KBM-7 (cell line): ENCODE data around the gene PTPRT.

ENCODE experiments used
- DNase-seq: peaks from one replicate; pipeline ENCODE4 v3.0.0-alpha.2; 2015
- in situ Hi-C: fragments of 300-500 bp; cut with MboI; formaldehyde crosslinking; loops from 2 replicates; pipeline ENCODE4 v1.14.3; 2020; ENCODE audit warnings: low sequenced_read_pairs, low pct_unique_long_range_greater_than_20kb, mixed read lengths

Gene PTPRT

DNA sequence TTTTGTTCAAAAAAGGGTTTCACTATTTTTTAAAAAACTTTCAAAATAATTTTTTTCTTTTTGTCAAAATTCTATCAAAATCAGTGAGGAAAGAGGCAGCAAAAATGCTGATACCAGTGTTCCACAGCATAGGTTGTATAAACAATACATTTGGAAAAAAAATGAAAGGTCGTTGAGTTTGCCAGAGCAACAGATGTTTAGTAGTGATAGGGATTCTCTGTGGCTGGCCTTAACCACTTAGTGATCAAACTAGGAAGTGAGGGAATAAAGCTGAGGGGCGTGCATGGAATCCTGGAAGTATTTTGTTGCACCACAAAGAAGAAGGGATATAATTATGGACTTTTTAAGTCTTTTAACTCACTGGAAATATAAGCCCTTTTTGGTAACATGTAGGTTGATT lies 1016.3 kb downstream of the PTPRT start:
- in situ Hi-C loops: no loop called here
- no peak for DNase-seq

DNA sequence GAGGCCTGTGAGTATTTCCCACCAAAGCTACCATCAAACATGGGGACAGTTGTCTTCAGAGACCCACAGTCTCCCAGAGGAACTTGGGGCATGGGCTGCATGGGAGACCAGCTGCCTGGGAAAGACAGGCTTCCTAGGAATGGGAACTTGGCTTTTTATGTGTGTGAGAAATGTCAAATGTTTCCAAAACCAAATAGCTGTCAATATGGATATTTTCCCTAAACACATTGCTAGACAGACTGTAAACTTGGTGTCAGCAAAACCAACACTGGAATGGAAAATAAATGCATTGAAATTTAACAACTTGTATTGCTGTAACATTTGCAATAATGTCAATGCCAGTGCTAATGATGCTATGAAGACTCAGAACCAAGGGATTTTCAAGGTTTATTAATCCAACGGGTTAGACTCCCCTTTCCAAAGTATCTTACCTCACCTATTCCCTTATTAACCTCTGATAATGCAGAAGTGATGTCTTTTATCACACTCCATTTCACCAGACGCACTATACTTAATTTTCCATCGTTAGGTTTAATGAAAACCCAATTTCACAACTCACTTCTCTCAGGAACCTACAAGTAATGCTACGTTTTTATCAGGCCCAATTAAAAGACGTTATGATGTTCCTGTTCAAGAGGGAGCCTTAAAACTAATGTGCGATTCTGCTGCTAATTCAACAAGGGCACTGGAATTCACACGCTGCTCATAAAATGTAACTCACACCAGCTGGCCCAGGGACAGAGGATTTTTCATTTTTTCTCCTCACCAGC lies 1025.4 kb downstream of the PTPRT start:
- no peak for DNase-seq
- in situ Hi-C loops: no loop called here

DNA sequence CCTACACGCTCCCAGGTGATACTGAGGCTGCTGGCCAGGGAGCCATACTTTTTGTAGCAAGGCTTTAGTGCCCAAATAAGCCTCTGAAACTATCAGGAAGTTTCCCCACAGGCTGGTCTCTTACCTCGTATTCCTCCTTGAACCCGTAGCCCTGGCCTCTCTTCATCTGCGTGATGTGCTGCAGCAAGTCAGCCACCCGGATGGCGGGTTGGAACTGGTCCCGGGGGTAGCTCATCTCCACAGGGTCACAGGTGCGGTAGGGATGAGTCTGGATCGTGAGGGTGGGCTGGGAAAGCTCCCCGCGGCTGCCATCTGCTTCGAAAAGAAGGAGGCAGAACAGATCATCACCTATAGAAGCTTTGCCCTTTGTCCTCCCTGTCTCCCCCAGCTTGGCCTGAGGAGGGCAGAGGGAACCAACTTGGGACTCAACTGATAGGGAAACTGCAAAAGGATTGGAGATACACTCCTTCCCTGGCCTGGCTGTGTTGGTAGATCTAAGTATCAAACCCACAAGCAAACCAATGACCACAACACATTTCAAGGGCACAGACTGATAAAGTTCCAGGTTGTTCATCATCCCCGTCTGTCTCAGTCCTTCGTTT lies 1028.4 kb downstream of the PTPRT start:
- DNase-seq: no peak
- in situ Hi-C loops: no loop called here

DNA sequence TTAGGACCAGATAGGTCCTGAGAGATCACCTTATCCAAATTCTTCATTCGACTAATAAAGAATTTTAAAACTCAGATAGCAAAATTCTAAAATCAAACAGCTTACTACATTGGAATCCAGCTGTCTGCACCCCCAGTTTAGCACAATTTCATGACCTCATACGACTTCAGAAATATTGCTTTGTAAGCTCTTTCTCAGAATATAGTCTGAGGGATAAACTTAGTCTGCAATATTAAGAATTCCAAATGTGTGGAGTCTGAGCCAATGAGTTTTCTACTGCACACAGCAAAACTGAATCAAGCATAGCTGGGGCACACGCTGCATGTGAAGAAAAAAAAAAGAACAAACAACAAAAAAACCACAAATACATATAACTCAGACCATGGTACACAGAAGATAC lies 1029.9 kb downstream of the PTPRT start:
- DNase-seq: no peak
- in situ Hi-C loops: no loop called here

GRCh38 chr20:42158272-42158671 lies 1031.4 kb downstream of the PTPRT start:
- DNase-seq: no peak
- in situ Hi-C loops: no loop called here

- in situ Hi-C loops: no loop called here
- DNase-seq: no peak
These were observed 1034.1 kb downstream of the PTPRT start for GRCh38 chr20:42155586-42155985.

DNA sequence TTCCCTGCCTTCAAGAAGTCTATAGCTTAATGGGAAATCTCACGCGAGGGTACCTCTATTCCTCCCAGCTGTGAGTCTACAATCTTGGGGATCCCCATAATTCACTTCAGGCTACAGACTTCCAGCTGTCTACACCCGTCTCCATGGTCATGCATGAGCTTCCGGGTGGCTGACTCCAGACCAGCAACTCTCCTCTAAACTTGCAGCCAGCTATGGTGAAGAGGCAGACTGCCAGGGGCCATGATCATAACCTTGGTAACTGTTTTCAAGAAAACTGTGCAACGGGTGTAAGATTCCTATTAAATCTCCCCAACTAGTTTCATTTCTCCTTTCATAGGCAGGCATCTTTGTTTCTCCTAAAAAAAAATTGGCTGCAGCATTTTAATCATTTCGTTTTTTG lies 1037.1 kb downstream of the PTPRT start:
- no peak for DNase-seq
- in situ Hi-C loops: no loop called here

GRCh38 chr20:42150230-42150629 lies 1039.5 kb downstream of the PTPRT start:
- no peak for DNase-seq
- in situ Hi-C loops: no loop called here

GRCh38 chr20:42138729-42139128 lies 1051.0 kb downstream of the PTPRT start:
- in situ Hi-C loops: no loop called here
- DNase-seq: no peak

DNA sequence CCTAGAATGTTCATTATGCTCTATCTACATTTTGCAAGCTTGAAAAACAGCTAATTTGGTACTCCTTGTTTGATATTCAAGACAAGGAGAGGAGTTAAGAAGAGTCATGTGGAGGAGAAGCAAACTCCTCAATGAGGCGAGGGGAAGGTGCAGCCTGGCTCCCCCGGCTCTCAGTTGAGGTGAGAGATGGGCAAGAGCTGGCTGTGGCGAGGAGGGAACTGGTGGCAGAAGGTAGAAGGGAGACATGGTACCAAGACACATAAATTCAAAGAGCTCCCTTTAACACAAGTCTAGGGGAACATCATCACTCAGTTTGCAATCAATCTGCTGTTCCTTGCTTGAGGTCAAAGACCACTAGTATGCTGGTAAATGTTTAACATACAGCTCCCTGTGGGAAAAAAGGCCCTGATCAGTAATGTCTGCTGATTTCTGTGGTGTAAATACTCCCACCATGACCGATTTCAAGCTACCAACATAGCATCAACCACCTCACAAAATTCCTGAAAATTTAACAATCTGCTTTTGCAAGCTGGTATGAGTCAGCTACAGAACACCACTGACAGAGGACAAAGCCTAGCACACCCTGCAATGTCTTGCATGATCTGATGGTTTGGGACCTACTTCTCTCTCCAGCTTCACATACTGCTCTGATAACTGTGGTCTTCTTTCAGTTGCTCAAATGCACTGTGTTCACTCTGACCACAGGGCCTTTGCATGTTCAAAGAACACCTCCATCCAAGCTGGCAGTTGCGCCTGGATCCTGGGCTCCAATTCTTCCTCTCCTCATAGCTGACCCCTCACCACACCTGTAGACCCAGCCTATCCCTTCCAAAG lies 1055.2 kb downstream of the PTPRT start:
- DNase-seq: no peak
- in situ Hi-C loops: no loop called here

GRCh38 chr20:42130810-42131596 lies 1058.7 kb downstream of the PTPRT start:
- in situ Hi-C loops: no loop called here
- no peak for DNase-seq

- in situ Hi-C loops: no loop called here
- DNase-seq: no peak
These were observed 1064.3 kb downstream of the PTPRT start for GRCh38 chr20:42125426-42125825.

DNA sequence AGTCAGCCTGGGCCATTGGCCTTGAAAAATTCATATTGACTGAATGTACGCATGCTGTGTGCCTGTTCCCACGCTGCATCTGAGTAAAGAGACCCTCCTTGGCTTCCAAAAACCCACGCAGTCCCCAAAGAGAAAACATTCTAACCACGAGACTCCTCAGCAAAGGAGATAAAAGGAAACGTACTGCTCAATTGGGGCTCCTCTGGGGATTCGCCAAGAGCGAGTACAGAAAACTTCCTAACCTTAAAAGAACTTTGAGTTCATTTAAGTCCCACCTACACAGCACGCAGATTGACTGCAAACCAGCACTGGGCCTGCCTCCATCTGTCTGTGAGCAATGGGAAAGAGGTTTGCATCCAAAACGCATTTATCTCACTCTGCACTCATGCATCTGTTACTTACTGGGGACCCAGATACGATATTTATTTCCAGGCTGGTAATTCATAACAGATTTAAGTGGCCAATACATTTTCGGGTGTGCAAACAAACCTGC lies 1065.7 kb downstream of the PTPRT start:
- in situ Hi-C loops: no loop called here
- DNase-seq: no peak

- DNase-seq: no peak
- in situ Hi-C loops: no loop called here
These were observed 1071.1 kb downstream of the PTPRT start for GRCh38 chr20:42118409-42119125.

DNA sequence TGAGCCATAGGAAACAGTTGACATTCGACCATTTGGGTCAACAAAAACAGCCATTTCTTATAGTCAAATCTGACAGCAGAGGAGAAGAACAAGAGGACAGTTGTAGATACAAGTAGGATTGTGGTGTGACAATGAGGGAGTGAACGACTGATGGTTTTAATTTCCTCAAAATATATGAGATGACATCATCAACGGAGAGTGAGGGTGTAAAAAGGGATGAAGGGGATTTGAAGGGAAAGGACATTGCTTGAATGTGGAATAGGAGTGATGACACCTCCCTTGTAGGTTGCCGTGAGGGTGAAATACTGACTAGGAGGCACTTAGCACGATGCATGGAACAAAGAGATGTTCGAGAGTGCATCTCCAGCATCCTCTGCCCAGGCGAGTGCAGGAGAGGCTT lies 1071.7 kb downstream of the PTPRT start:
- DNase-seq: no peak
- in situ Hi-C loops: no loop called here

GRCh38 chr20:42113236-42113635 lies 1076.5 kb downstream of the PTPRT start:
- no peak for DNase-seq
- in situ Hi-C loops: no loop called here

DNA sequence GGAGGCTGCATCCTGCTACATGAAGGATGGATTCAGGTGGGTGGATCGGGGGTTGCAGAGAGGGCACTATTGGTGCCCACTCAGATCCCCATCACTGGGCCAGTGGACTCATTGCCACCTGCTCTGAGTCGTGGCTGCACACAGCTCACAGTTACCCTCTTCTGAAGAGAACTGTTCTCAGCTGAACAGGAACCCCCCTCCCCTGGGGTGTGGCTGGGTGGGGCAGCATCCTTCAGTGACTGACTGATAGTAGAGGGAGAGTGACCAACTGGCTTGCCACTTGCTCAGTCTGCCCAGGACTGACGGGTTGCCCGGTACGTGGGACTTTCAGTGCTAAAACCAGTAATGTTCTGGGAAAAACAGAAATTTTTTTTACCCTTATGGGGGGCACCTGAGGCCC lies 1077.5 kb downstream of the PTPRT start:
- DNase-seq: no peak
- in situ Hi-C loops: no loop called here

GRCh38 chr20:42111349-42111748 lies 1078.4 kb downstream of the PTPRT start:
- no peak for DNase-seq
- in situ Hi-C loops: no loop called here

GRCh38 chr20:42110301-42110700 lies 1079.4 kb downstream of the PTPRT start:
- in situ Hi-C loops: no loop called here
- no peak for DNase-seq
